ENCODE measurements around the gene CATSPER3. TPM values are rescaled to one million over a fixed set of nuclear protein-coding genes. Genes with fewer than 3 reads are reported as not detected.

Gene CATSPER3
- total RNA-seq, 1 experiment from 2014 or later: 1.7 TPM

GRCh38 chr5:134918861-134919260 lies 48.8 kb upstream of the CATSPER3 start:
- RAD21 ChIA-PET (ENCODE audit: low non-redundant PET in 1 of 2, low total read pairs in 2 of 2, uncharacterized antibody in 2 of 2, unreplicated experiment in 2 of 2): no interaction called here

More at GRCh38 chr5:134918861-134919260, 48.8 kb upstream of the CATSPER3 start:
- DNase-seq (ENCODE audit: low read depth, low spot score) (no peak), ATAC-seq (no peak)
- Histone ChIP-seq H4K20me1 (ENCODE audit: insufficient read depth) (no peaks in the 10 kb centered on the region), H3K4me1 (ENCODE audit: control insufficient read depth in 1 of 2, insufficient read depth in 2 of 2, low read length in 2 of 2) (no peaks in the 10 kb centered on the region), H3K27ac (ENCODE audit: low read depth, low read length) (no peak overlapping the region), H3K4me3 (replicated peaks in 1 of 2; ENCODE audit: low read depth in 1 of 2, low read length in 2 of 2) (no peak overlapping the region), H3K36me3 (ENCODE audit: control insufficient read depth in 1 of 2, insufficient read depth in 2 of 2, low read length in 2 of 2) (peaks cover 9 to 14% of the 10 kb centered on the region in 2 experiments; a peak in 2 of 4 replicates), H3K27me3 (ENCODE audit: insufficient read depth, low read length) (no peaks in the 10 kb centered on the region), H3K79me2 (ENCODE audit: insufficient read depth, low read length) (no peaks in the 10 kb centered on the region; the same call in none of the 2 replicates), H3K4me2 (ENCODE audit: low read length) (no peak overlapping the region), H2AFZ (ENCODE audit: low read depth, low read length, poor library complexity, severe bottlenecking) (no peak overlapping the region), H3K9me2 (ENCODE audit: insufficient read depth) (no peaks in the 10 kb centered on the region), H3K9ac (ENCODE audit: low read length) (no peak overlapping the region), H3K9me3 (ENCODE audit: control insufficient read depth in 1 of 2, insufficient read depth in 1 of 2, low read depth in 1 of 2, low read length in 2 of 2) (no peaks in the 10 kb centered on the region)
- CTCF ChIA-PET: interaction anchor here (2.3 to 3.3 kb wide), 2 partner anchors 13 to 273 kb away, joined by 22 read pairs; partner anchors contain the start of gene PCBD2
- no peak for TF ChIP-seq POLR2AphosphoS5 (IDR thresholded peaks at IDR 0.05; ENCODE audit: low read depth, low read length)
- TF ChIP-seq EGR1 (IDR thresholded peaks at IDR 0.05; ENCODE audit: low read depth): no peak
- no peak for TF ChIP-seq ZFX (IDR thresholded peaks at IDR 0.05)
- TF ChIP-seq RAD21 (IDR thresholded peaks at IDR 0.05; ENCODE audit: low read depth): no peak
- no peak for TF ChIP-seq ATF3 (IDR thresholded peaks at IDR 0.05)
- TF ChIP-seq EZH2 (IDR thresholded peaks at IDR 0.05): no peak
- no peak for TF ChIP-seq SRF (IDR thresholded peaks at IDR 0.05; ENCODE audit: low read depth)
- no peak for TF ChIP-seq ZBTB33 (IDR thresholded peaks at IDR 0.05; ENCODE audit: extremely low read depth, insufficient replicate concordance, low read length)
- no peak for TF ChIP-seq JUND (IDR thresholded peaks at IDR 0.05)
- no peak for TF ChIP-seq CBX3 (IDR thresholded peaks at IDR 0.05; ENCODE audit: low read depth)
- TF ChIP-seq POLR2A (IDR thresholded peaks at IDR 0.05; ENCODE audit: borderline replicate concordance, extremely low read depth, insufficient read depth, insufficient read length): no peak
- TF ChIP-seq TCF7L2 (IDR thresholded peaks at IDR 0.05; ENCODE audit: borderline replicate concordance, extremely low read depth, insufficient read depth, insufficient read length): no peak
- TF ChIP-seq, protein P1, sequence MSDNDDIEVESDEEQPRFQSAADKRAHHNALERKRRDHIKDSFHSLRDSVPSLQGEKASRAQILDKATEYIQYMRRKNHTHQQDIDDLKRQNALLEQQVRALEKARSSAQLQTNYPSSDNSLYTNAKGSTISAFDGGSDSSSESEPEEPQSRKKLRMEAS (IDR thresholded peaks at IDR 0.05): no peak
- TF ChIP-seq EZH2phosphoT487 (IDR thresholded peaks at IDR 0.05; ENCODE audit: borderline replicate concordance): no peak
- TF ChIP-seq SIN3A (IDR thresholded peaks at IDR 0.05; ENCODE audit: low read depth): no peak
- TF ChIP-seq ZNF274 (IDR thresholded peaks at IDR 0.05; ENCODE audit: low read depth, low read length): no peak
- no peak for TF ChIP-seq FOSL1 (IDR thresholded peaks at IDR 0.05; ENCODE audit: low read depth)
- TF ChIP-seq, protein P2, sequence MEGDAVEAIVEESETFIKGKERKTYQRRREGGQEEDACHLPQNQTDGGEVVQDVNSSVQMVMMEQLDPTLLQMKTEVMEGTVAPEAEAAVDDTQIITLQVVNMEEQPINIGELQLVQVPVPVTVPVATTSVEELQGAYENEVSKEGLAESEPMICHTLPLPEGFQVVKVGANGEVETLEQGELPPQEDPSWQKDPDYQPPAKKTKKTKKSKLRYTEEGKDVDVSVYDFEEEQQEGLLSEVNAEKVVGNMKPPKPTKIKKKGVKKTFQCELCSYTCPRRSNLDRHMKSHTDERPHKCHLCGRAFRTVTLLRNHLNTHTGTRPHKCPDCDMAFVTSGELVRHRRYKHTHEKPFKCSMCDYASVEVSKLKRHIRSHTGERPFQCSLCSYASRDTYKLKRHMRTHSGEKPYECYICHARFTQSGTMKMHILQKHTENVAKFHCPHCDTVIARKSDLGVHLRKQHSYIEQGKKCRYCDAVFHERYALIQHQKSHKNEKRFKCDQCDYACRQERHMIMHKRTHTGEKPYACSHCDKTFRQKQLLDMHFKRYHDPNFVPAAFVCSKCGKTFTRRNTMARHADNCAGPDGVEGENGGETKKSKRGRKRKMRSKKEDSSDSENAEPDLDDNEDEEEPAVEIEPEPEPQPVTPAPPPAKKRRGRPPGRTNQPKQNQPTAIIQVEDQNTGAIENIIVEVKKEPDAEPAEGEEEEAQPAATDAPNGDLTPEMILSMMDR (IDR thresholded peaks at IDR 0.05 in 2 of 3, conservative IDR thresholded peaks at IDR 0.05 in 1 of 3; ENCODE audit: borderline replicate concordance in 1 of 3, insufficient read depth in 1 of 3, low read depth in 2 of 3, low read length in 2 of 3): no peak
- TF ChIP-seq CEBPB (IDR thresholded peaks at IDR 0.05; ENCODE audit: low read depth): no peak
- TF ChIP-seq REST (IDR thresholded peaks at IDR 0.05; ENCODE audit: low read depth): no peak
- no TSS peak for BruUV-seq (replicated peaks)
- intact Hi-C loops (cut with micrococcal nuclease): loop anchor here (2.0 kb wide), 1 partner anchor 20 kb away; no protein-coding TSS in a partner anchor
- POLR2A ChIA-PET: no interaction called here

All from HCT116 (cell line).